Raji (cell line): ENCODE results near the gene SMKR1.

Source experiments
- POLR2A ChIP-seq: IDR thresholded peaks from 2 replicates; pipeline ENCODE4 v1.6.1; 2011; ENCODE audit warnings: low read depth, low read length, control low read depth; ENCODE audit not compliant: insufficient read depth

SMKR1 gene

GRCh38 chr7:129550693-129551360 lies 48.5 kb downstream of the SMKR1 start:
- TF ChIP-seq POLR2A = no peak

GRCh38 chr7:129553899-129554461 lies 51.6 kb downstream of the SMKR1 start:
- no peak for TF ChIP-seq POLR2A

GRCh38 chr7:129556607-129557133 lies 54.3 kb downstream of the SMKR1 start:
- TF ChIP-seq POLR2A = no peak

- no peak for TF ChIP-seq POLR2A
These were observed 55.6 kb downstream of the SMKR1 start for GRCh38 chr7:129557686-129558481.

- TF ChIP-seq POLR2A = no peak
These were observed 57.2 kb downstream of the SMKR1 start for GRCh38 chr7:129559564-129559963.

GRCh38 chr7:129560831-129561230 lies 58.5 kb downstream of the SMKR1 start:
- TF ChIP-seq POLR2A = no peak

- TF ChIP-seq POLR2A = no peak
These were observed 59.5 kb downstream of the SMKR1 start for GRCh38 chr7:129561677-129562359.
